ENCODE results near the gene NEDD8.

NEDD8 gene

DNA sequence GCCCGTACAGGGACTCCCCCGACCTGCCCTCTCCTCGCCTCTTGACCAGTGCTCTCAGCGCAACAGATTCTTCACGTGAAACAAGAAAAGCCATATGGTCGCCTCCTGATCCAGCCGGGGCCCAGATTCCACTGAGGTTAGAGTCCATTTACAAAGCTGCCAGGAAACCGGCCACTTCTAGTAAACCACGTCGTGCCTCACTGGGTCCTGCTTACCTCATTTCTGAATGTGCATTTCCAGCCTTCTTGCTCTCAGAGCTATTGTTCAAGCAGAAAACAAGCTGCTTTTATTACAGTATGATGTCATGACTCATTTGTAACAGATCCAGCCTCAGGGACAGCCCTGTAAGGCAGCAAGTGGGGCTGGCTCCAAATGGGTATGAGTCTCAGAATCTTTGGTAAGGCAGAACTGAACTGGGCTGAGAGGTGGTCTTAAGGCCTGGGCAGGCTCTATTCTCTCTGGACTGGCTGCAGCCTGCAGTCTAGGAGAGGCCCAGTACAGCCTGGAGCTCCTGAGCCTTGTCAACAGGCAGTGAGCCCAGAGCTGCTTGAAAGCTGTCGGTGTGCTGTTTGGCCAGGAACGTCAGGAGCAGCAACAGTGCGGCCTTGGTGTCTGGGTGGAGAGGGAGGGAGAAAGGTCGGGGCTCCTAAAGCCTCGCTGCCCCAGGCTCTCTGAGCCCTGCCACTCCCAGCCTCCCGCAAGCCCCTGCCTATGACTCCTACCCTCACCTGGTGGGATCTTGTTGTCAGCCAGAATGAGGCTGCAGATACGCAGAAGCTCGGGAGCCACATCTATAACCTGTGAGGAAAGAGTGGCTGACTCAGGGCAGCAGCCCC, 52.0 kb downstream of the NEDD8 start:
- DNase-seq (ENCODE audit: low read depth in 2 of 2) = no peak

DNA sequence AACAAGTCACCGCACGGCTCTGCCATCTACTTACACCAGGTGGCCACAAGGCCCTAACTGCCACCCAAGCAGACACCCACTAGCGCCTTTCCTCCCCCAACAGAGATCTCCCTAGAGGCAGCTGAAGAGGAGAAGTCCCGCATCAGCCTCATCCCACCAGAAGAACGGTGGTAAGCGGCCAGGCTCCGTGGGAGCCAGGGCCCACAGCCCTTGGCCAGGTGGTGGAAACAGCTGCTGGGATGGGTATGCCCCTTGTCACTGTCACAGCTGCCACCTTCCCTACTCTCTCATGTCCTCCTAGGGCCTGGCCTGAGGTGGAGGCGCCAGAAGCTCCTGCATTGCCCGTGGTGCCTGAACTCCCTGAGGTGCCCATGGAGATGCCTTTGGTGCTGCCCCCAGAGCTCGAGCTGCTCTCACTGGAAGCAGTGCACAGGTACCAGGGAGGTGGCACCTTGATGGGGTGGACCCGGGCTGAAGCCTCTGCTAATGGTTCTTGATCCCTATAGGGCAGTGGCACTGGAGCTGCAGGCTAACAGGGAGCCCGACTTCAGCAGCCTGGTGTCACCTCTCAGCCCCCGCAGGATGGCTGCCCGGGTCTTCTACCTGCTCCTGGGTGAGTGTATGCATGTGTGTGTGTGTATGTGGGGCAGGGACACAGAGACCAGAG, 52.7 kb downstream of the NEDD8 start:
- no peak for DNase-seq (ENCODE audit: low read depth in 2 of 2)

DNA sequence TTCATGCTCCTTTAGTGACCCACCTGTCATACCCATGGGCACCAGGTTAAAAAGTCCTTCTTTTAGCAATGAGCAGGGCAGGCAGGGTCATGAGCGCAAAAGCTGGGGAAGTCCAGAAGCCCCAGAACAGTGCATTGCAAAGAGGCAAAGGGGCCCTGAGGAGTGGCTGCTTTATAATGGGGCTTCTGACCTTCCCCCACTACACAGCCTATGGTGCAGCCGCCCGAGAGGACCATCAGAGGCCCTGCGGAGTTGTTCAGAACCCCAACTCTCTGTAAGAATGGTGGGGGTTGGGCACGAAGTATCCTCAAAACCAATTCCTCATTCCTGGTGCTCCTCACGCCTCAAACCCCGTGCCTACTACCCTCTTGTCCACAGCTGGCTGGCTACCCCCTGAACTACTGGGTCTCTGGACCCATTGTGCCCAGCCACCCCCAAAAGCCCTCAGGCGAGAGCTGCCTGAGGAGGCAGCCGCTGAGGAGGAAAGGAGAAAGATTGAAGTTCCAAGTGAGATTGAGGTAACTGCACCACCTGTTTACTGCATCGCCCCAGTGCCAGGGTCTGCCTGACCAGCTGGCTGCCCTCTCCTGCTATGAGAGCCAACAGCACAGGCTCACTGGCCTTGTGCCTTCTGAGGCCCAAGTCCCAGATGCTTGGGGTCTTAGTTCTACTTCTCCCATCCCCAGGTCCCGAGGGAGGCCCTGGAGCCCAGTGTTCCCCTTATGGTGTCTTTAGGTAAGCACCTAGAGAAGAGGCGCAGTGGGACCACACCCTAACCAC, 53.6 kb downstream of the NEDD8 start:
- no peak for DNase-seq (ENCODE audit: low read depth in 2 of 2)

DNA sequence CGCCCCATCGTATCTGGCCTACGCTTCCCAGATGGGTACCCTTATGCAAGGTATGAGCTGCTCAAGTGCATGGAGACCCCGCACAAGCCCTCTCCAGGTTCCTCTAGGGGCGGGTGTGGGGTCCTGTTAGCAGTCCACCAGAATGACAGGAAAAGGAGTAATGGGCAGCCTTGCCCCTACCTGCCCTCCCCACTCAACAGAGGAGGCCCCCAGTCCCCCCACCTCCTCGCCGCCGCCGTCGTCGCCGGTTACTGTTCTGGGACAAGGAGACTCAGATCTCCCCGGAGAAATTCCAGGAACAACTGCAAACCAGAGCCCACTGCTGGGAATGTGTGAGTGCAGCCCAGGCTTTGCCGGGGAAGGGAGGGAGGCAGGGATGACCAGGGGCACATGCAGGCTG, 54.3 kb downstream of the NEDD8 start:
- DNase-seq (ENCODE audit: low read depth in 2 of 2) = no peak

DNA sequence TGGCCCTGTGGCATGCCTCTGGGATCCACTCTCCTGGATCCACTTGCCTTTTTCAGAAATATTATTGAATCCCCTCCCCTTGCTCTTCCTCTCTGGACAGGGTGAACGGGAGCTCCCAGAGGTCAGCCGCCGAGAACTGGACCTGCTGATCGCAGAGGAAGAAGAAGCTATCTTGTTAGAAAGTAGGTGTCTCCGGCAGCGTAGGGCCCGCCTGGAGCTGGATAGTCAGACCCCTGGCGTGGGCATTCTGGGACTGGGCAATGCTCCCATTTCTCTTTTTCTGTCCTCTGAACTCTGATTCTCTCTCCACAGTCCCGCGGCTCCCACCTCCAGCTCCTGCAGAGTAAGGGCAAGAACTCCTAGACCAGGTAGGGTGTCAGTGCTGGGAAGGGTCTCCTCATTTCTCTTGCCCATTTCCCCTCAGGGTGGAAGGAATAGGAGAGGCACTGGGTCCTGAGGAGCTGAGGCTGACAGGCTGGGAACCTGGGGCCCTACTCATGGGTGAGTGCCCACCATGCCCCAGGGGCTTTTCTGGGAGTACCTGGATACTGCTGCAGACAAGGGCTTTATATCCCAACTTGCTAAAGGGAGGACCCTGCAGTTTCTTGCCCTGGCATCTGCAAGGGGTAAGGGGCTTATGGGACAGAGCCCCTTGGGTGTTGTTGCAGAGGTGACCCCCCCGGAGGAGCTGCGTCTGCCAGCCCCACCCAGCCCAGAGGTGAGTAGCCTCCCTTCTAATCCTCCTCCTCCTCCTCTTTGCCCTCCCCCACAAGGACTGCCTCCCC, 54.9 kb downstream of the NEDD8 start:
- DNase-seq (ENCODE audit: low read depth in 2 of 2) = no peak

DNA sequence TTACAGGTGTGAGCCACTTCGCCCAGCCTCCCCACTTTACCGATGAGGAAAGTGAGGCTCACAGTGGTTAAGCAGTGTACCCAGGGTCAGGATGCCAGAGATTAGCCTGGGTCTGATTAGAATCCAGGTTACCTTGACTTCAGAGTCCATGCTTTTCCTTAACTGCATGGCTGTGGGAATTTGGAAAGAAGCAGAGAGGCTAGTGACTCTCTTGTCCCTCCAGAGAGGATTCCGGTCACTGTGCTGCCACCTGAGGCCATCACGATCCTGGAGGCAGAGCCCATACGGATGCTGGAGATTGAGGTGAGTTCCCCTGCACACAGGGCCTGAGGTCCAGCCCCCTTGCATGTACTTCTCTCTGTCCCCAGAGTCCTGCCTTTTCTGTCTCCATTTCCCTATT, 55.6 kb downstream of the NEDD8 start:
- no peak for DNase-seq (ENCODE audit: low read depth in 2 of 2)

DNA sequence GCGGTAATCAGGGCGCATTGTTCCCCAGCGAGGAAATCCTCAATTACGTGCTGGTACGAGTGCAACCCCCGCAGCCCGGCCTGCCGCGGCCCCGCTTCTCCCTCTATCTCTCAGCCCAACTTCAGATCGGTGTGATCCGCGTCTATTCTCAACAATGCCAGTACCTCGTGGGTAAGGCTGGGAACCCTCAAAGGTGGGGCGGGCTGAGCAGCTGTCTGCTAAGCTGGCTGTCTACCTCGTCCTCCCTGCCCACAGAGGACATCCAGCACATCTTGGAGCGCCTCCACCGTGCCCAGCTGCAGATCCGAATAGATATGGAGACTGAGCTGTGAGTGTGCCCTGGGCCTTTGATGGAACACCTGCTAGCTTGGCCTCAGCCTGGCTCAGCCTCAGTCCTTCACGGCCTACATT, 59.3 kb downstream of the NEDD8 start:
- no peak for DNase-seq (ENCODE audit: low read depth in 2 of 2)

DNA sequence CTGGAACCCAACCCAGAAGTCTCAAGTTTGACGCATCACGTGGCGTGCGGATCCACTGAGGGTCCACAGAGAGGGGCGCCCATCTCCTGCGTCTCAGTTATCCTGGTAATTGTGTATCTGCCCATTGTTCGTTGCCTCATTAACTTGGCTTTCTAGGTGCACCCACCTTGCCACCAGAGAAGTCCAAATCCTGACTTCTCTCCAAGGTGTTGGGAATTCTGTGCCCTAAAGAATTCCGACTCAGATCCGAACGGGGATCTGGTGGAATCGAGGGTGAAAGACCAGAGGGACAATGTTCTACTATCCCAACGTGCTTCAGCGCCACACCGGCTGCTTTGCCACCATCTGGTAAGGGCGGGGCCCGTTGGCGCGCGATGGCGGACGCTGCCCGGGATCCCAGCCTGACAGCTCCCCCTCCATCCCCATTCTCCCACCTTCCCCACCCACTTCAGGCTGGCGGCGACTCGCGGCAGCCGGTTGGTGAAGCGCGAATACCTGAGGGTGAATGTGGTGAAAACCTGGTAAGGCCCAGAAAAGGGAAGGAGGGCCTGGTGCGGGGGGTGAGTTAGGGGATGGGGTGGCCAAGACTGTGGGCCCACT, 59.8 kb downstream of the NEDD8 start:
- no peak for DNase-seq (ENCODE audit: low read depth in 2 of 2)

DNA sequence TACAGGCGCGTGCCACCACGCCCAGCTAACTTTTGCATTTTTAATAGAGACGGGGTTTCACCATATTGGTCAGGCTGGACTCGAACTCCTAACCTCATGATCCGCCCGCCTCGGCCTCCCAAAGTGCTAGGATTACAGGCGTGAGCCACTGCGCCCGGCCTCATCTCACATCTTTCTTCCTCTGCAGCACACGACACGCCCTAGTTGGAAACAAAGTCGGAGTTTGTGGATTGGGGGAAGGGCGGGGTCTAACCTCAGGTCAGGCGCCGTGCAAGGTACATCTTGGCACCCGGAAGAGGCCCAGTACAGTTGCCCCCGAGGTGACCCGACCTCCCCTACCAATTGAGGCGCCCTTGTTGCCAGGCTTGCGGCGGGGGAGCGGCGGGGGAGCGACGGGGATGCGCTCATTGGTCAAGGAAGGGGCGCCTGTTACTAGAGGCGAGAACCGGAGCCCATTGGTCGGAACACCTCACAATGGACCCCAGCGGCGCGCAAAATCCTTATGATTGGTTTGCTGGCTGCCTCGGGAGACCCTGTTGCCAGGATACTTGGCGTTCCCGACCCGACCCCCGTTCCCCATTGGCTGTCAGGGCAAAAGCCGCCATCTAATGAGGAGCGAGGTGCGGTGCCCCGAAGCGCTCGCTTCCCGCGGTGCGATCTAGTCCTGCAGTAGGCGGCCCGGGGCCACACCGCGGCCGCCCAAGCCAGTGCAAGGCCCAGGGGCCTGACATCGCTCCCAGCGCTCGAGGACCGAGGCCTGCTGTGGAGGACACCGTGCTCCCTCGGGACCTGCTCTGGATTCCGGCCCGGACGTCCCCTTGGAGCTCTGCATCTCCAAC, 60.5 kb downstream of the NEDD8 start, which contains the start of gene REC8:
REC8 (plus strand) TSS at position 659 of the 839 bp plus-strand sequence. CDS start 473 bp downstream, outside the sequence.
- peak in 1 of 2 donors; percentile 58 for DNase-seq (ENCODE audit: low read depth in 2 of 2)

DNA sequence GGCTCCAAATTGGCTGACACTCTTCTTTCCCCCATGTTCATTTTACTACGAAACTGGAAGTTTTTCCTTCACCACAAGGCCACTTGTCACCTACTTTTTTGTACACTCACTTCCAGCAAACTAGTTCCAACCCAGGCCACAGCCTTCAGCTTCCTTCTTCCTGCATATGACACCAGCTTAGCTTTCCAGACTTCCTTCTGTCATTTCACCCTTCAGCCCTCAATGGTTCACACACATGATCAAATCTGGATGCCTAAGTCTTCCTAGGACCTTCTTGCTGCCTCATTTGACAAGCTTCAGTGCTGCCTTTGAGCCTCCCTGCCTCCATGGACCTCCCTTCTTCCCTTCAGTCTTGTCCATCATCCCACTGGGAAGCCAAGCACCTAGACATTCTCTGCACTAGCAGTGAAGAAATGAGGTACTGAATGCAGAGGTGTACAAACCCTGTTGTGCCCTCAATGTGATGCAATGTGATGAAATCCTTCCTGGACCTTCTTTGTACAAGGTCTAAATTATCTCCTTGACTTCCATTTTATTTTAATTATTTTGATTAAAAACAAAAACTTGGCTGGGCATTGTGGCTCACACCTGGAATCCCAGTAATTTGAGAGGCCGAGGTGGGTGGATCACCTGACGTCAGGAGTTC, 64.6 kb downstream of the NEDD8 start:
- no peak for DNase-seq (ENCODE audit: low read depth in 2 of 2)
